LNCAP (cell line): ENCODE results near the gene MLST8.
A peak's percentile ranks its signal among the peaks of the same experiment; 100 is the strongest.

Source experiments
- CTCF ChIP-seq: fragments of 450-650 bp; IDR thresholded peaks from 2 replicates; pipeline ENCODE4 v1.5.1; 2017; ENCODE audit warnings: mild to moderate bottlenecking

Gene MLST8

GRCh38 chr16:2244926-2245795, 39.9 kb downstream of the MLST8 start:
- no peak for TF ChIP-seq CTCF

GRCh38 chr16:2246301-2246885, 41.1 kb downstream of the MLST8 start:
- TF ChIP-seq CTCF: no peak

DNA sequence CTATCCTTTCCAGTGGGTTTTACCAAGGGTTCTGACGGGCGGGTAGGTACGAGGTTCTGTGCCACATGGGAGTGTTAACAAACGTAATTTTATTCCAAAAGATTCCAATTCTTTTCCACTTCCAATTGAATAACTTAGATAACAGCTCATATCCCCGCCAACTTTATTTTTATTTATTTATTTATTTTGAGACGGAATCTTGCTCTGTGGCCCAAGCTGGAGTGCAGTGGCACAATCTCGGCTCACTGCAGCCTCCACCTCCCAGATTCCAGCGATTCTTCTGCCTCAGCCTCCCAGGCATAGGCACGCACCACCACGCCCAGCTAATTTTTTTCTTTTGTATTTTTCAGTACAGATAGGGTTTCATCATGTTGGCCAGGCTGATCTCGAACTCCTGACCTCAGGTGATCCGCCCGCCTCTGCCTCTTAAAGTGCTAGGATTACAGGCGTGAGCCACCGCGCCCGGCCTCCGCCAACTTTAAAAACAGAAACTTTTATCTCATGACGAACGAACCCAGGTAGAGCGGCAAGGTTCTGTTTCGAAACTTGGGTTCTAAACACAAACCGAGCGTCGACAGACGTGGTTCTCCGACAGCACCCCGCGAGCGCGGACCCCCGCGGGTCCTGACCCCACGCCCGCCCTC, 45.5 kb downstream of the MLST8 start:
- no peak for TF ChIP-seq CTCF

DNA sequence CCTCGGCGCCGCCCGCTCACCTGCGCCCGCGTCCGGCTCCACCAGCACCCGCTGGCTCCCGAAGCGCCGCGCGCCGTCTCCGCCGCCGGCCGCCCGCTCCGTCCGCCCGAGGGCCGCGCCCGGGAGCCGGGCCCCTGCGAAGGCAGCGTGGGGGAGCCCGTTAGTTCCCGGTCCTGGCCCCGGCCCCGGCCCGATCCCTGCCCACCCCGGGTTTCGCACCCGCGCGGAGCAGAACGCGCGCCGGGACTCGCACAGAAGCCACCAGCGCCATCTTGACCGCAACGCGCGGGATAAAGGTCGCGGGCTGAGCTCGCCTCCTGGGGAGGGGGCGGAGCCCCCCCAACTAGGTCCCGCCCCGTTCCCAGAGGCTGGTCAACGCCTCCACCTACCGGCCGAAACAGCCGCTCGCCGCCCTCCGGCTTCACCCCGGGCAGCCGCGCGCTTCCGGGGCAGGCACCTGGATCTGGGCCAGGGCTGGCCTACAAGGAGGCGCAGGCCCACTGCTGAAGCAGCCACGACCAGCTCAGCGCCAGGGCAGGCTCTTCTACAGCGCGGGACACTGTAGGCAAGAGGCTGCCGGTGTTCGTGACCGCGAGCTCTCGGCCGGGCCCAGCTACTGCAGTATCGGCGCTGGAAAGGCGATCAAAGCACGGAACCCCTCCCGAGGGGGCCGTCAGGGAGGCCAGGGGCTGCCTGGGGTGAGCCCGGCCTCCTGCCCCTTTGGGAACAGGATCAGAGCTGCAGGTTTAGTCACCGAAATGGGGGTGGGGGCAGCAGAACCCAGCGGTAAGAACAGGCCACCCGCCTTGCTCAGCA, 46.2 kb downstream of the MLST8 start, which contains the start of gene ECI1:
ECI1 (minus strand) TSS at position 292 of the 816 bp plus-strand sequence; CDS start at position 271, 21 bp downstream.
- TF ChIP-seq CTCF: peak; percentile 57

GRCh38 chr16:2252806-2253148, 47.5 kb downstream of the MLST8 start:
- no peak for TF ChIP-seq CTCF

DNA sequence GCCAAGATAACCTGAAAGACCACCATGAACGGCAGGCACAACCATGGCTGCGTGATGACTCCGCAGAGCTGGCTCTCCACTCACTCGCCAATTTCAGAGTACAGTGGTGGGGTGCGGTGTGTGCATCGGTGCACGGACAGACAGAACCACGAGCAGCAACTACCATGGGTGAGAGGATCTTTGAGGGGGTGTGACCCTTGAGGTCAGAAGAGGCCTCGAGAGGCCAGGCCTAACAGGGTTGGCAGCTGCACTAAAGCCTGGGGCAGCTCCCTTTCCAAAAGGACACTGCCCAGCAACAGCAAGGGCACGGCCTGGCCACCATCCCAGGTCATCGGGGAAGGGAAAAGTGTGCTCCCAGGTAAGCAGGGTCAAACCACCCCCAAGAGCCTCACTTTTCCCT, 48.0 kb downstream of the MLST8 start:
- TF ChIP-seq CTCF: no peak

GRCh38 chr16:2256531-2257140, 51.4 kb downstream of the MLST8 start:
- TF ChIP-seq CTCF: no peak
